HG03066 (cell line): ENCODE measurements around the gene DRC3.
"Not testable (repeated sequence)": the region's sequence is repeated elsewhere in the genome, so short reads cannot be mapped to it uniquely, and the experiment has no call there.

Source experiments
- ATAC-seq: cut with Tn5 transposase; IDR thresholded peaks from one replicate; pipeline ENCODE4 v1.9.1; 2021; ENCODE audit warnings: low read depth; ENCODE audit not compliant: unreplicated experiment

The DRC3 gene, protein sequence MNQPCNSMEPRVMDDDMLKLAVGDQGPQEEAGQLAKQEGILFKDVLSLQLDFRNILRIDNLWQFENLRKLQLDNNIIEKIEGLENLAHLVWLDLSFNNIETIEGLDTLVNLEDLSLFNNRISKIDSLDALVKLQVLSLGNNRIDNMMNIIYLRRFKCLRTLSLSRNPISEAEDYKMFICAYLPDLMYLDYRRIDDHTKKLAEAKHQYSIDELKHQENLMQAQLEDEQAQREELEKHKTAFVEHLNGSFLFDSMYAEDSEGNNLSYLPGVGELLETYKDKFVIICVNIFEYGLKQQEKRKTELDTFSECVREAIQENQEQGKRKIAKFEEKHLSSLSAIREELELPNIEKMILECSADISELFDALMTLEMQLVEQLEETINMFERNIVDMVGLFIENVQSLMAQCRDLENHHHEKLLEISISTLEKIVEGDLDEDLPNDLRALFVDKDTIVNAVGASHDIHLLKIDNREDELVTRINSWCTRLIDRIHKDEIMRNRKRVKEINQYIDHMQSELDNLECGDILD

DNA sequence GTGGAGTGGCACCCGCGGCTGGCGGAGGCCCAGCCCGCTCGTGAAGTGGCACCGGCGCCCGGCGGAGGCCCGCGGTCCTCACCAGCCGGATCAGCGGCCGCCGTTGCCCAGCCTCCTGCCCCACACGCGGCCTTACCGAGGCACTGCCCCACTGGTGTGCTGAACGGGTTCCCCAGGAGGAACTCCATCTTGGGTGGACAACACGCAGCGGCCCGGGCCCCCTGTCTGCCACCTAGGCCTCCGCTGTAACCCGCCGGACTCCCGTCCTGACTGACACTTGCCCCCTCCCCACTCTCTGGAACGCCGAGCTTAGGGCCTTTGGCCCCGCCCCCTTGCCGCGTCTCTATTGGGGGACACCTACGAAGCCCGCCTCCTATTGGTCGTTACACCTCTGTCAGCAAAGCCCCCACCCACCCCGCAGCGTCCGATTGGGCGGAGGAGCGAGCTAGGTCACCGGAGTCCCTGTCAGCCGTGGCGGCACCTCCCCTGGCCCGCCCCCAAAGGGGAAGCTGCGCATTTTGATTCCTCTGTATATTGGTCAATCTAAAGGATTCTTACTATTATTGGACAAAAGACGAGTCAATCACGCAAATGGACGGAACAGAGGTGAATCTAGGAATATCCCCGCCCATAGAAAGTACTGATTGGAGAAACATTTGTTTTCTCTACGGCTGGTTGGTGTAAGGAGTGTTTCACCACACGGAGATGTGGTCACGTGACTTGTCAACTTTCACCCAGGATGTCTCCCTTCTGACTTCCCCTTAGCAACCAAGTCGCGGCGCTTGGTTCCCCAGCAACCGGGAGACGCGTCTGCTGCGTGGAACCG is at the start of gene DRC3, which contains the start of gene TOM1L2:
Gene DRC3, plus strand, starts transcription at position 737 of the 826 bp plus-strand sequence. CDS start 4,737 bp downstream, outside the sequence.
Gene TOM1L2, minus strand, starts transcription at position 275 of the 826 bp plus-strand sequence. Its CDS starts 87 bp downstream, at position 188.
- peak; percentile 91 for ATAC-seq

DNA sequence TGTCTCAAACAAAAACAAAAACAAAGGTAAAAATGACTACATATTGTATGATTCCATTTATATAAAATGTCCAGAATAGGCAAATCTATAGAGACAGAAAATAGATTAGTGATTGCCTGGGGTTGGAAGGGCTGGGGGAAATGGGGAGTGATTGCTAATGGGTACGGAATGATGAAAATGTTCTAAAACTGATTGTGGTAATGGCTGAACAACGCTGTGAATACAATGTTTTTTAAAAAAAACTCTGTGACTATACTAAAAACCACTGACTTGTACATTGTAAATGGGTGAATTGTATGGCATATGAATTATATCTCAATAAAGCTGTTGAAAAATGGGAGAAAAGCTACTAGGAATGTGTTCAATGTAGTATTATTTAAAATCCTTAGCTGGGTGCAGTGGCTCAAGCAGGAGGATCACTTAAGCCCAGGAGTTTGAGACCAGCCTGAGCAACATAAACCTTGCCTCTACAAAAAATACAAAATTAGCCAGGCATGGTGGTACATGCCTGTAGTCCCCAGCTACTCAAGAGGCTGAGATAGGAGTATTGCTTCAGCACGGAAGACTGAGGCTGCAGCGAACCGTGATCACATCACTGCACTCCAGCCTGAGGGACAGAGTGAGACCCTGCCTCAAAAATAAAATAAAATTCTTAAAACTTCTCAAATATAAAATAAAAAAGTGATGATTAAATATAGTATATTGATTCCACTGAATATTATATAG is 48.4 kb upstream of the DRC3 start:
- no peak for ATAC-seq

DNA sequence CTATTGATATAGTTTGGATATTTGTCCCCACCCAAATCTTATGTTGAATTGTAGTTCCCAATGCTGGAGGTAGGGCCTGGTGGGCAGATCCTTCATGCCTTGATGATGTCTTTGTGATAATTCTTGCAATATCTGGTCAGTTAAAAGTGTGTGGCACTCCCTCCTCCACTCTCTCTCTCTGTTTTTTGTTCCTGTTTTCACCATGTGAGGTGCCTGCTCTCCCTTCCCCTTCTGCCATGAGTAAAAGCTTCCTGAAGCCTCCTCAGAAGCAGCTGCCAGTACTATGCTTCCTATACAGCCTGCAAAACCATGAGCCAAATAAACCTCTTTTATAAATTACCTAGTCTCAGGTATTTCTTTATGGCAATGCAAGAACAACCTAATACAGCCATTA is 47.8 kb upstream of the DRC3 start:
- ATAC-seq, result no peak

DNA sequence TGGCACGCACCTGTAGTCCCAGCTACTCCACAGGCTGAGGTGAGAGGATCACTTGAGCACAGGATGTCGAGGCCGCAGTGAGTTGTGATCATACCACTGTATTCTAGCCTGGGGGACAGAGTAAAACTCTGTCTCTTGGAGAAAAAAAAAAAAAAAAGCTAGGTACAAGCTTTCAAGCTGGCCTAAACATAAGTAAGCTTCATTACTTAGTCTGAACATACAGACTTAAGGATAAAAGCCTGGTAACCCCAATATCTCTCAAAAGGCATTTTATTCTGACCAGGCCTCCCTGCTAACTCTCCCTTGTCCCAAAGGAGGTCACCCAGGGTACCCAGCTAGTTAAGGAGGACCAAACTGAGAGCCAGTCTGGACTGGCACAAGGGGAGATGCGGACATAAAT is 46.6 kb upstream of the DRC3 start:
- ATAC-seq, result no peak

DNA sequence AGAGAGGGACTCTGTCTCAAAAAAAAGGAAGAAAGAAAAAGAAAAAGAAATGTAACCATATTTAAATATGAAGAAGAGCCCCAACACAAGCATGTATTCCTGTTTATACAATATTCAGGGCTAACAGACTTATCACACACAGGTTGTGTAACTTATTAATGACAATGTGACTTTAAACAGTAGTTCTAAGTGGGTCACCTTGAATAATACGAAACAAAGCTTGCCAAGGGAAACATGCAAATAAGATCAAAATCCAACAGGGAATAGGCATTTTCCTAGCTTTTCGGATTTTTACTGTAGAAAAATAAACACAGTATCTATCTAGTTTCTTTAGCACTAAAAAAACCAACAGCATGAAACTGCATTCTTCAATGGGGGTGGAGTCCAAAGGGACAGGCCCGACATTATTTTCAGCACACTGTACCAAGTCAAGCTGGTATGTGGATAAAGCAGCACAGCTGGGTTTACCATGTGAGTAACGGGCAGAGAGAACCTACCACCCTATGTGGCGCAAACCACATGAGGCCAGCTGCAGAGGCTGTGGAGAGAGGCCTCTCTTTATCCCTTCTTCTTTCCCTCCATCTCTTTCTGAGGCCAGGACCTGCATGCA is 45.7 kb upstream of the DRC3 start:
- no peak for ATAC-seq

DNA sequence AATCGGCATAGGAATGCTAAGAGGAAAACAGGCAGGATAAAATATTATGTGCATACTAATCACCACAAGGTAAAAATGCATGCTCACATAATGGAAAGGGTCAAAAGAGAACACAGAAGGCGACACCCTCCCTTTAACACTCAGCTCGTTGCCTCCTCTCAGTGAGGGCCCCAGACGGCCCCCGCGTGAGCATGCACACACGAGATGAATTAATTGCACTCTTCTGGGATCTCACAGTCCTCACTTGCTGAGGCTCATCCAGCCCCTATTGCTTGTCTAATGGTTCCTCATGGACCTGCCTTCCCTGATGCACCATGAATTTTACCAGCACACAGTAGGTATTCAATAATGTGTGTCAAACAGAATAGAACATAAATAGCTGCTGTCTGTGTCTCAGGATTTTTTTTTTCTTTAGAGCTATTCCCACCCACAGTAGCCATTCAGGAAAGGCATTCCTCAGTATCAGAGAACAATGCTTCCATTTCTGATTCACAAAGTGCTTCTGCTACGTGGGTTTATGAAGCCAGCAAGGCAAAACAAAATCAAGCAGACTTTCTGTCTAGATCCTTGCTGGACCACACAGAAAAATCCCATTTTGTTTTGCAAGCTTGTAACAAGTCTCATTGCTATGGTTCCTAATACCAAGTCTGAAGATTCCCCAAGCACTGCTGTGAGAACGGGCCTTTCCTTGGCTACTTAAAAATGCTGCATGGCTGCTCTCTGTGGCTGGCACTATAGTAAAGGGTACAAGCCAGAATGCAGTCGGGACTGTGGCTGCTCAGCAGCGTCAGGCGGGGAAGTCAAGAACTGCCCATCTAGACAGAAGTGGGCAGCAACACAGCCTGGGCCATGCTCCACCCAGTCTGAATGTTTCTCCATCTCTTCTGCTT is 44.0 kb upstream of the DRC3 start:
- no peak for ATAC-seq

DNA sequence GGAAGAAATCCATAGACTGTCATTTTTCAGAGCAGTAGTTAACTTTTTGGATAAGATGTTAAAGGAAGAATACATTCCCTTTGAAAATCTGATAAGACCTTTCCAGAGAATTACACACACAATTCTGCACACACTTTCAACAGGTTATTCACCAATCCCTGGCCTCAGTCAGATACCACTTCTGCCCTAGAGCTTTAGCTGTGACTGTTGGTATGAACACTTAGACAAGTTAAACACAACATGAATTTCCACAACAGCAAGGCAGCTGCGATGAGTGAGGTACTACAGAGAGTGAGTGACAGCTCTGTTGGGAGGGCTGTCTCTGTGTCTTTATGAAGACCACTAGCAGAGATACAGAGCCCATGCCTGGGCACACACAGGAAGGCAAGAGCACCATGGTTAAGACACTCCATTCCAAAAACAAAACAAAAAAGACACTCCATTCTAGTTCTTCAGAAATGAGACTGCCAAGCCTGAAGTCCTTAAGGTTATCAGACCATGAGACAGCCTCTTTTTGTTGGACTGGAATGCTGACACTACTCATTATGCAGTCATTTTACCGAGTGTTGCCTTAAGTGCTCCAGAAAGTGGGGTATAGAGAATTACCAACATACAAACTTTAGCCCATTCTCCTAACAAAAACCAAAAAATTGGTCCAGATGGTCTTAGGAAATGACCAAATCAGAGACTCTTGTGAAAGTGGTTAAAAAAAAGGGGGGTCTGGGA is 42.8 kb upstream of the DRC3 start:
- ATAC-seq, result no peak

DNA sequence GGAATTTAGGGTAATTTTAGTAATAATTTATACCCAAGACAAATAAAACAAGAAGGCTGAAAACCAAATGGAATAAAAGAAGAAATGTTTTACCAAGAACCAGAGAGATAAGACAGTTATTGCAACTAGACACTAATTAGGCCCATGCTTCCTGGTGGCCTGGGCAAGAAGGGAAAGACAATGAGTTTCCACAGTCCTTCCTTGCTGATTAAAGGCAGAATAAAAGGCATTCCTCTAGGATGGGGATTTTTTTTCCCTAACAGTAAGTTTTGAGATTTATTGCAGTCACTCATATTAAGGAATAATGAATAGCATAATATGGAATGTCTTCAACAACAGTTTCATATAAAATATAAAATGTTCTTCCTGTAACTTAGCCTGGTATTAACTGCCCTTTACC is 42.0 kb upstream of the DRC3 start:
- ATAC-seq, result no peak

DNA sequence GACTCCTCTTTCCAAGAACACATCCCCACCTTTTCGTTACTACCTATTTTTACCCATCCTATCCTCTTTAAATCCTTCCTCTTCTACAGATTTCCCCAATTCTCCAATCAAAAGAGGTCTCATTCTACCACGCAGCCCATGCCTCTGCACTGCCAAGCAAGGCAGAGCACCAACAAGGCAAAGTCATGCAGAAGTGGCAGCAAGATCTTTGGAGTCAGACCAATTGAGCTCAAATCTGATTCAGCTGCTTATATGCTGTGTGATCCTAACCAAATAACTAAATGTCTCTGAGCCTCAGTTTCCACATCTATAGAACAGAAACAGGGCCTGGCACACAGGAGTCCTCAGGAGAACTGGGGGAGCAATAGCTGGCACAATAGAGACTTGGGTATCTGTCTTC is 41.5 kb upstream of the DRC3 start:
- no peak for ATAC-seq

DNA sequence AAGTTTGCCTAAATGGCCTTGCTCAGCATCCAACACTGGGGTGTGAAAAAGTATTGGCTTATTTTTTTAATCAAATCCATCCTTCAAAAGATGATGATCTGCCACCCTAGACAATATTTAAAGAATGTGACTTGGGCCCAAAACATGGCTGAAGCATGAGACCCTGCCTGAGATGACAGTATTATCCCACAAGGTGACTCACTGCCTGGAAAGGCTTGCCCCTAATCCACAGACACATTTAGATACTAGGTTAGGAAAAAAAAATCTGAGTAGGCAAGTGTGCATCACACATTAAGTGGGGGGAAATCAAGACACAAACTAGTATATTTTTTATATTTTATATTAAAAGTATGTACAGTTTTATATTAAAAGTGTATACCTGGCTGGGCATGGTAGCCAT is 38.9 kb upstream of the DRC3 start:
- no peak for ATAC-seq

DNA sequence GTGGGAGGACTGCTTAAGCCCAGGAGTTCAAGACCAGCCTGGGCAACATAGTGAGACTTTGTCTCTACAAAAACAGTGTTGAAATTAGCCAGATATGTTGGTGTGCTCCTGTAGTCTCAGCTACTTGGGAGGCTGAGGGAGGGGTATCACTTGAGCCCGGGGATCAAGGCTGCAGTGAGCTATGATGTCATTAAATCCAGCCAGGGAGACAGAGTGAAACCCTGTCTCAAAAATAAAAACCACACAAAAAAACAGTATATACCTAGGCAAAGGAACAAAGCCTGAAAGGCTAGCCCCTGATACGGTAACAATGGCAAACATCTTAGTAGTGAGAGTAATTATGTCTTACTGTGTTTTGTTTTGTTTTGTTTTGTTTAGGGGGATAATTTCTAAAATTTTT is 38.4 kb upstream of the DRC3 start:
- ATAC-seq, result no peak

DNA sequence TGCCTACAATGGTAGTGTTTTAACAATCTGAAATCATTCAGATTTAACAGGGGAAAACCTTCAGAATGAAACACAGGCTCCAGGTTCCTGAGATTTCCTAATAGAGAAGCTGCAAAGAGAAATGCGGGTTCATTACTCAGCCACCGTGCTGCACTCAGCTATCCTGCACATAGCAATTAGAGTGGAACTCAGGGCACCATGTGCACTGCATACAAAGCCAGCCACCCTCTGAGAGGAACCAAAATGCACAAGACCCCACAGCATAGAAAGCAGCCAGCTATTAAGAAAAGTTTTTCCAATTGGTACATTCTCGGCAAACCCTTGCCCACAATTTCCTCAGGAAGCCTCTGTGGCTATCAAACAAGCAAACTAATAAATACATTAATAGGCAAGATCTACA is 37.9 kb upstream of the DRC3 start:
- ATAC-seq, result no peak

DNA sequence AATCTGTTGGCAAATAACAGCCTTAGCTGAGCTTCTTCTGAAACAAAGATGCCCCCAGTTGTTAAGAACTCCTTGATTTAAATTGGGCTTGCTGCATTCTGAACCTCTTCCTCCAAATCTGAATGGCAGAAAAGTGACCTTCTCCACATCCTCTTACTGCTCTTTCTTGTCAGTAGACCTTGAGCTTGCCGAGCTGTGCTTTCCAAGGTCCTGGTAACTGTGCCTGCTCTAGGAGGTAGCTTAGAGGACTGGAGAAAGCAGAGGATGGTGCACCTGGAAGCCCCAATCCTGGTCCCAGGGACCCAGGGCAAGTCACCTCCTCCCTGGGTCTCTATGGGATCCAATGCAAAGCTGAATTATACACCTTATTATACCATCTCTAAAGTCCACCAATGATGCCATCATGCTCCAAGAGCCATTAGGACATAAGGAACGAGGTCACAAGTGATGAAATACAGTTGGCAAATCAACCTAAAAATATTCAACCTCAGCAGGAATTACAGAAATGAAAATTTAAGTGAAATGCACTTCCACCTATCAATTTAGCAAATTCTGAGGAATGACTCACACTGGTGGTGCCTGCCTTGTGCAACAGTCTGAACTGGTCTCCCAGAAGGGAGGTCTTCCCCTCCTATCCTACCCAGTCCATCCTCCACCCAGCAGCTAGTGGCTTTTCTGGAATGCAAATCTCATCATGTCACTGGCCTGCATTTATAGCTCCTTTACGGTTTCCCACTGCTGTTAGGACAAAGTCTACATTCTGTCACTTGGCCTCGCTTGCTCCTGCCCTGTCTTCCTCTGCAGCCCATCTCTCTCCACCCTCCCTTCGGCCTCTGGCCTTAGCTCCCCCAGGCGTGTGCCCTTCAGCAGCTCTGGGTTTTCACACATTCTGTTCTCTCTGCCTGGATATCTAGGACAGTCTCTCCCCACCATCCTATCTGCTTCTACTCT is 37.1 kb upstream of the DRC3 start:
- no peak for ATAC-seq

DNA sequence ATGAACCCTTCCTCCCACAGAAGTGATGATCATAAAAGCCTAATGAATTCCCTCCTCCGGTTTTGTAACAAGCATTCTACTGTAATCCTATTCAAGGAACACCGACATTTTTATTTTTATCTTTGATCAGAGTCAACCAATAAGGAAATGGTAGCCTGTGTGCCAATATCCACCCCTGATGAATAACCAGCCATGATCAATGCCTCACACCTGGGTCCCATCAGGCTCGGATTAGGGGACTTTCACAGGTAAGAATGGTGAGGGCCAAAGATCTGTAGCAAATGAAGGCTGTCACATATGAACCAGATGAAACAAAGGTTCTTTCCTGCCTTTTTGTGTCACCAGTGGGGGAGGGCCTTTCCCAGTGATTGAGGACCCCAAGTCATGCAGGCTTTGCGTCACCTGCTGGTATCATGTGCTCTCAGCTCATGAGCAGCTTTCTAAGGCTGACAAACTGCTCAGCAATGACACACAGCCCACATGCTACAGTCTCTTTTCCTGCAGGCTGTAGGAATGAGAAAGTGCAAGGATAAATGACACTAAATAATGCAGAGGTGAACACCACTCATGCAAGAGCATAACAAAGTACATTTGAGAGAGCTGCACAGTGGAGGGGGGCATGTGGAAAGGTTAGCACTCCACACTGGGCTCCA is 35.3 kb upstream of the DRC3 start:
- ATAC-seq, result no peak

DNA sequence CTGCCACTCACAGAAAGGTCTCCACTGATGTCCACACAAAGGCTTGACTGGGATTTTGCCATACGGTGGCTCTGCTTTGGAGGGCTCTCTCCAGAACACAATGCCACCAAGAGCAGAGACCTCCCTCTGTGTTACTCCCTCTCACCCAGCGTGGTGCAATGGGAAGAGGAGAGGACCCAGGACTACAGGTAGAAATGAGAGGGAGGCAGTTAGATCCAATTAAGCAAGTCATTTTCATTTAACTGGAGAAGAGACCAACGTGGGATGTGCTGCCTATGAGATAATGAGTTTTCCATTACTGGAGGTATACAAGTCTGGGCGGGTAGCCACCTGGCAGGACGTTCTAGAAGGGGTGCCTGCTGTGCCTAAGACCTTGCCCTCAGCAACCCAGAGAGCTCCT is 34.7 kb upstream of the DRC3 start:
- no peak for ATAC-seq

DNA sequence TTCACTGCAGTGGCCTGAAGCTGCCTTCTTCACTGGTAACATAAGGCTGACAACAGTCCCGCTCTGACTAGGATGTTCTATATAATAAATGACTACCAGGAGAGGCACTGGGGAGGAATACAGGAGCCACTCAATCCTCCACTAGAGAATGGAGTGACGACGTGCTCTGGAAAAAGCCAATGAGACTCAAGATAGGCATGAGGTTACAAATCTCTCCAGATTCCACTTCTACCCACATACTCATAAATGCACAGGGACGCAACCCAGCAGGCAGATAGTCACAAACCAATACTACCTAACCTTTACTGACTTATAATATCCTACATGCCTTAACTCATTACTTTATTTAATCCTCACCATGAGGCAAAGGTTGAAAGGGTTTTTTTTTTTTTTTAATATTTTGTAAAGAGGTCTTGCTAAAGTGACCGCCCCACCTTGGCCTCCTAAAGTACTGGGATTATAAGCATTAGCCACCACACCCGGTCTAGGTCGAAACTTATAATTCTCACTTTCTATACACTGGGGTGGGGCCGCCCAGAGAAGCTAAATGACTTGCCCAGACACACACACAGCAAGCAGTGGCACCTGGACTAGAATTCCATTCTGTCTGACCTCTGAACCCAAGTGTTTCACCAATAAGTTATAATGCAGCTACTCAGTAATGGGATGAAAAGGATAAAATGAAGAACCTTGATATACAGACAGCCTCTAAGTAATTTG is 34.1 kb upstream of the DRC3 start:
- ATAC-seq, result no peak

DNA sequence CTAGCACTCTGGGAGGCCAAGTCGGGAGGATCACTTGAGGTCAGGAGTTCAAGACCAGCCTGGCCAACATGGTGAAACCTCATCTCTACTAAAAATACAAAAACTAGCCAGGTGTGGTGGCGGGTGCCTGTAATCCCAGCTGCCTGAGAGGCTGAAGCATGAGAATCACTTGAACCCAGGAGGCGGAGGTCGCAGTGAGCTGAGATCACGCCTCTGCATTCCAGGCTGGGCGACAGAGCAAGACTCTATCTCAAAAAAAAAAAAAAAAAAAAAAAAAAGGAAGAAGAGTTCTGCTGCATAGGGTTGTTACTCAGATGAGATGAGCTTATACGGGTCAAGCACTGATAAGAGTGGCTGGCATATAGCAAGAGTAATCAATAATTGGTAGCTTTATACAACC is 32.7 kb upstream of the DRC3 start:
- not testable (repeated sequence) for ATAC-seq
